Measurements from ENCODE around the gene SVEP1. TPM values are rescaled to one million over a fixed set of nuclear protein-coding genes. Genes with fewer than 3 reads are reported as not detected.

Gene SVEP1
- total RNA-seq, 1 experiment from 2014 or later: 0.04 TPM

- Histone ChIP-seq H4K20me1 (ENCODE audit: low read length) (no peaks in the 10 kb centered on the region), H3K9ac (ENCODE audit: low read length) (no peak overlapping the region), H3K4me2 (ENCODE audit: low read length) (no peak overlapping the region), H3K36me3 (ENCODE audit: low read depth, low read length) (no peaks in the 10 kb centered on the region), H3K9me2 (replicated peaks; ENCODE audit: low read length) (no peaks in the 10 kb centered on the region), H3K4me3 (ENCODE audit: low read length) (no peak overlapping the region), H3K4me1 (ENCODE audit: insufficient read depth, low read length) (peaks cover 6% of the 10 kb centered on the region; the same call in 1 of the 2 replicates), H3K9me3 (ENCODE audit: low read length) (no peaks in the 10 kb centered on the region), H3K27me3 (ENCODE audit: low read length) (no peaks in the 10 kb centered on the region), H2AFZ (ENCODE audit: low read length) (no peak overlapping the region), H3K27ac (ENCODE audit: low read length) (no peak overlapping the region), H3F3A (ENCODE audit: low read length, unreplicated experiment) (no peaks in the 10 kb centered on the region), H3K79me2 (ENCODE audit: low read length) (no peaks in the 10 kb centered on the region)
- no TSS peak for BruUV-seq (replicated peaks)
- DNase-seq (no peak), ATAC-seq (no peak)
- intact Hi-C loops (cut with micrococcal nuclease): no loop called here
- no peak for TF ChIP-seq EZH2 (IDR thresholded peaks at IDR 0.05; ENCODE audit: low read length, unreplicated experiment)
- no peak for TF ChIP-seq CTCF (conservative IDR thresholded peaks at IDR 0.05; ENCODE audit: low read depth, low read length)
- TF ChIP-seq EZH2phosphoT487 (IDR thresholded peaks at IDR 0.05; ENCODE audit: borderline replicate concordance, low read length): no peak
- CTCF ChIA-PET: no interaction called here
- POLR2A ChIA-PET (ENCODE audit: unreplicated experiment): no interaction called here
Measured at GRCh38 chr9:110575945-110576344, 3.6 kb downstream of the SVEP1 start.

- Histone ChIP-seq H3K9me2 (replicated peaks; ENCODE audit: low read length) (no peaks in the 10 kb centered on the region), H3K4me2 (ENCODE audit: low read length) (no peak overlapping the region), H3K4me1 (ENCODE audit: insufficient read depth, low read length) (no peaks in the 10 kb centered on the region), H2AFZ (ENCODE audit: low read length) (no peak overlapping the region), H3K27me3 (ENCODE audit: low read length) (no peaks in the 10 kb centered on the region), H4K20me1 (ENCODE audit: low read length) (no peaks in the 10 kb centered on the region), H3K36me3 (ENCODE audit: low read depth, low read length) (no peaks in the 10 kb centered on the region), H3K9me3 (ENCODE audit: low read length) (no peaks in the 10 kb centered on the region), H3F3A (ENCODE audit: low read length, unreplicated experiment) (no peaks in the 10 kb centered on the region), H3K27ac (ENCODE audit: low read length) (no peak overlapping the region), H3K9ac (ENCODE audit: low read length) (no peak overlapping the region), H3K4me3 (ENCODE audit: low read length) (no peak overlapping the region), H3K79me2 (ENCODE audit: low read length) (no peaks in the 10 kb centered on the region)
- no peak for TF ChIP-seq CTCF (conservative IDR thresholded peaks at IDR 0.05; ENCODE audit: low read depth, low read length)
- no peak for TF ChIP-seq EZH2phosphoT487 (IDR thresholded peaks at IDR 0.05; ENCODE audit: borderline replicate concordance, low read length)
- TF ChIP-seq EZH2 (IDR thresholded peaks at IDR 0.05; ENCODE audit: low read length, unreplicated experiment): no peak
- ChIA-PET CTCF (interaction anchor here (0.6 kb wide), 1 partner anchor 63 kb away, joined by 3 read pairs; no protein-coding TSS in a partner anchor), POLR2A (ENCODE audit: unreplicated experiment) (no interaction called here)
- BruUV-seq (replicated peaks): no TSS peak
- intact Hi-C loops (cut with micrococcal nuclease): no loop called here
- ATAC-seq (no peak), DNase-seq (no peak)
Measured at GRCh38 chr9:110575169-110575568, 4.4 kb downstream of the SVEP1 start.

- Histone ChIP-seq H3K9ac (ENCODE audit: low read length) (no peak overlapping the region), H3K27me3 (ENCODE audit: low read length) (no peaks in the 10 kb centered on the region), H2AFZ (ENCODE audit: low read length) (no peak overlapping the region), H4K20me1 (ENCODE audit: low read length) (no peaks in the 10 kb centered on the region), H3F3A (ENCODE audit: low read length, unreplicated experiment) (no peaks in the 10 kb centered on the region), H3K9me2 (replicated peaks; ENCODE audit: low read length) (no peaks in the 10 kb centered on the region), H3K79me2 (ENCODE audit: low read length) (no peaks in the 10 kb centered on the region), H3K36me3 (ENCODE audit: low read depth, low read length) (no peaks in the 10 kb centered on the region), H3K9me3 (ENCODE audit: low read length) (no peaks in the 10 kb centered on the region), H3K4me3 (ENCODE audit: low read length) (no peak overlapping the region), H3K4me1 (ENCODE audit: insufficient read depth, low read length) (no peaks in the 10 kb centered on the region), H3K4me2 (ENCODE audit: low read length) (no peak overlapping the region), H3K27ac (ENCODE audit: low read length) (no peak overlapping the region)
- CTCF ChIA-PET: no interaction called here
- POLR2A ChIA-PET (ENCODE audit: unreplicated experiment): no interaction called here
- DNase-seq: no peak
- TF ChIP-seq EZH2 (IDR thresholded peaks at IDR 0.05; ENCODE audit: low read length, unreplicated experiment) (no peak), CTCF (conservative IDR thresholded peaks at IDR 0.05; ENCODE audit: low read depth, low read length) (no peak), EZH2phosphoT487 (IDR thresholded peaks at IDR 0.05; ENCODE audit: borderline replicate concordance, low read length) (no peak)
- intact Hi-C loops (cut with micrococcal nuclease): no loop called here
- no peak for ATAC-seq
- BruUV-seq (replicated peaks): no TSS peak
Measured at GRCh38 chr9:110573305-110573704, 6.2 kb downstream of the SVEP1 start.
